Frontal cortex (tissue), 1 donor: ENCODE data around the gene CST4. TPM values are rescaled to one million over a fixed set of nuclear protein-coding genes. Genes with fewer than 3 reads are reported as not detected.

Experiments used
- small RNA-seq: library from RNA; depleted of rRNA; stranded (forward); fragments of <200 nt; gene quantifications from one replicate; pipeline ENCODE3, GENCODE V24; 2014
- total RNA-seq: library from RNA; depleted of rRNA; stranded (reverse); fragments of >200 nt; gene quantifications from one replicate; pipeline ENCODE4 v1.2.3, GENCODE V29; 2014

Gene CST4
- total RNA-seq, 1 donor from 2014 or later = not detected

Small RNAs within 50 kb of the gene (small RNA-seq; reads per million reads assigned to genes)
- gene CST2P1 = not detected

Other genes starting within 250 kb of the CST4 start
- not detected for gene CSTL1, start 249.4 kb downstream of the CST4 start, total RNA-seq
- gene CST11, start 236.2 kb downstream of the CST4 start, total RNA-seq = not detected
- not detected for gene CST8, start 197.9 kb downstream of the CST4 start, total RNA-seq
- gene CST9L, start 120.6 kb downstream of the CST4 start, total RNA-seq = not detected
- gene CST9, start 83.1 kb downstream of the CST4 start, total RNA-seq = not detected
- 63.6 TPM for gene CST3, start 51.1 kb downstream of the CST4 start, total RNA-seq
- not detected for gene CST1, start 61.9 kb upstream of the CST4 start, total RNA-seq
- gene CST2, start 137.7 kb upstream of the CST4 start, total RNA-seq = not detected
- gene CST5, start 190.7 kb upstream of the CST4 start, total RNA-seq = not detected